Thoracic aorta (tissue), 2 donors: Measurements from ENCODE around the gene DHTKD1. TPM values are rescaled to one million over a fixed set of nuclear protein-coding genes. Genes with fewer than 3 reads are reported as not detected.

Source experiments
- ATAC-seq: fragments of 150-250 bp; one replicate; pipeline ENCODE4 v1.8.0; 2017; ENCODE audit warnings: low read depth; ENCODE audit not compliant: insufficient number of reproducible peaks, low FRiP score
- DNase-seq: peaks from one replicate; pipeline ENCODE4 v3.0.0-alpha.2; 2020; ENCODE audit warnings: low spot score
- H3K27ac ChIP-seq, 2 donors: fragments of 200-600 bp; sonication (generic); 1 replicate in 1 of 2; 2 replicates in 1 of 2; pipeline ENCODE4 v1.5.1; 2016; ENCODE audit warnings: mild to moderate bottlenecking in 2 of 2, moderate library complexity in 2 of 2
- H3K27me3 ChIP-seq: fragments of 200-600 bp; sonication (generic); replicated peaks from 2 replicates; pipeline ENCODE4 v1.6.0; 2016; ENCODE audit warnings: mild to moderate bottlenecking; ENCODE audit not compliant: insufficient read depth
- H3K36me3 ChIP-seq: fragments of 200-600 bp; sonication (generic); one replicate; pipeline ENCODE4 v1.5.1; 2016
- H3K4me1 ChIP-seq, 2 donors: fragments of 200-600 bp; sonication (generic); 1 replicate in 1 of 2; 2 replicates in 1 of 2; pipeline versions ENCODE4 v1.5.1 to v1.6.0; 2016; ENCODE audit warnings: low read depth in 2 of 2, mild to moderate bottlenecking in 1 of 2; ENCODE audit not compliant: control insufficient read depth in 1 of 2
- H3K4me3 ChIP-seq: fragments of 200-600 bp; sonication (generic); 2 replicates; pipeline ENCODE4 v1.5.1; 2016; ENCODE audit warnings: mild to moderate bottlenecking
- H3K9me3 ChIP-seq: fragments of 200-600 bp; sonication (generic); 2 replicates; pipeline ENCODE4 v1.5.1; 2016
- CTCF ChIP-seq: fragments of 200-600 bp; sonication (generic); IDR thresholded peaks from one replicate; pipeline ENCODE4 v1.5.1; 2019; ENCODE audit warnings: antibody characterized with exemption
- total RNA-seq, 2 donors: library from RNA; depleted of rRNA; stranded (reverse); fragments of >200 nt; gene quantifications; one replicate each; pipeline versions ENCODE4 v1.1.0 to v1.2.3, GENCODE V29; 2016

Gene DHTKD1
- total RNA-seq, 2 donors from 2014 or later = 12.4 to 14.5 TPM

DNA sequence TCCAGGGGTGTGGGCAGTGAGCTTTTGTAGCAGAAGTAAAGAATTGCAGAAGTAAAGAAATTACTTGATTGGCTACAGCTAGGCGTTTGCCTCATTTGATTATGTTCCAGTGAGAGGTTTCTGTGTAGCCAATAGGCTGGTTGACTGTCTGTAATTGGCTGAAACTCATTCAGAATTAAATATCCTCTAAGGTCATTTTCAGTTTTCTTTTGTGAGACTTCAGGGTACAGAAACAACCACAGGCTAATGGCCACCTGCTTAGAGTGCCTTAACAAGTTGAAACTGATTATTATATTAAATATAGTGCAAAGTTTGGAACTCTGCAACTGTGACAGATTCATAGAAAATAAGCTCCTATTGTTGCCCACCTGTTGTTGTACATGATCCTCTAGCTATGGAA lies 71.3 kb downstream of the DHTKD1 start:
- Histone ChIP-seq H3K36me3 (peaks cover 27% of the 10 kb centered on the region), H3K9me3 (no peaks in the 10 kb centered on the region), H3K4me1 (no peaks in the 10 kb centered on the region), H3K4me3 (no peak overlapping the region), H3K27me3 (no peaks in the 10 kb centered on the region), H3K27ac (no peak overlapping the region)
- DNase-seq = no peak
- no peak for ATAC-seq
- TF ChIP-seq CTCF = no peak

- peaks cover 21% of the 10 kb centered on the region for H3K36me3 ChIP-seq
- no peaks in the 10 kb centered on the region for H3K27me3 ChIP-seq
- H3K27ac ChIP-seq = no peak overlapping the region
- H3K4me3 ChIP-seq = no peak overlapping the region
- H3K4me1 ChIP-seq = no peaks in the 10 kb centered on the region
- no peaks in the 10 kb centered on the region for H3K9me3 ChIP-seq
- ATAC-seq (no peak), DNase-seq (no peak)
- no peak for TF ChIP-seq CTCF
These were observed 75.8 kb downstream of the DHTKD1 start for GRCh38 chr10:12144538-12144937.

DNA sequence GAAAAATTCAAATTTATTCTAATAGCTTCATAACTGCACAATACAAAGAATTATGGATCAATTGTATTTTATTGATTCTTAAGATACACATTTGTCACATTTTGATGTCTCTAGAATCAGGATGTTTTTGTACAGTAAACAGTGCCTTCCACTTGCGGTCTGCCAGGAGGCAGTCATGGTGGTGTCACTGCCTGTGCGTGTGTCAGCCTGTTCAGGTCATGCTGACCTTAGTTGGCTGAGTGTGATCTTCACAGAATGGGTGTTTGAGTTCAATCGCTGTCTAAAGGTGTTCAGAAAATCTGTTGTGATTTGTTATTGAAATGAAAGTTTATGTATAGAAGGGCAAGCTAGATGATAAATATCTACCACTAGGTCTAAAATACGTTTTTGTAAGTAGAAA lies 81.4 kb downstream of the DHTKD1 start:
- Histone ChIP-seq H3K4me1 (no peaks in the 10 kb centered on the region), H3K9me3 (no peaks in the 10 kb centered on the region), H3K27ac (no peak overlapping the region), H3K4me3 (no peak overlapping the region), H3K36me3 (peaks cover 12% of the 10 kb centered on the region), H3K27me3 (no peaks in the 10 kb centered on the region)
- ATAC-seq (no peak), DNase-seq (no peak)
- no peak for TF ChIP-seq CTCF

GRCh38 chr10:12154516-12154915 lies 85.8 kb downstream of the DHTKD1 start:
- Histone ChIP-seq H3K9me3 (no peaks in the 10 kb centered on the region), H3K4me1 (no peaks in the 10 kb centered on the region), H3K27me3 (no peaks in the 10 kb centered on the region), H3K4me3 (no peak overlapping the region), H3K27ac (no peak overlapping the region), H3K36me3 (peaks cover 20% of the 10 kb centered on the region)
- no peak for TF ChIP-seq CTCF
- ATAC-seq (no peak), DNase-seq (no peak)

- H3K4me1 ChIP-seq = no peaks in the 10 kb centered on the region
- peaks cover 29% of the 10 kb centered on the region for H3K36me3 ChIP-seq
These were observed 87.8 kb downstream of the DHTKD1 start for GRCh38 chr10:12156367-12157123.

More at GRCh38 chr10:12156367-12157123, 87.8 kb downstream of the DHTKD1 start:
- Histone ChIP-seq H3K9me3 (no peaks in the 10 kb centered on the region), H3K4me3 (no peak overlapping the region), H3K27ac (no peak overlapping the region), H3K27me3 (no peaks in the 10 kb centered on the region)
- no peak for TF ChIP-seq CTCF
- DNase-seq (no peak), ATAC-seq (no peak)
